ENCODE measurements around the gene DAGLB.

DNA sequence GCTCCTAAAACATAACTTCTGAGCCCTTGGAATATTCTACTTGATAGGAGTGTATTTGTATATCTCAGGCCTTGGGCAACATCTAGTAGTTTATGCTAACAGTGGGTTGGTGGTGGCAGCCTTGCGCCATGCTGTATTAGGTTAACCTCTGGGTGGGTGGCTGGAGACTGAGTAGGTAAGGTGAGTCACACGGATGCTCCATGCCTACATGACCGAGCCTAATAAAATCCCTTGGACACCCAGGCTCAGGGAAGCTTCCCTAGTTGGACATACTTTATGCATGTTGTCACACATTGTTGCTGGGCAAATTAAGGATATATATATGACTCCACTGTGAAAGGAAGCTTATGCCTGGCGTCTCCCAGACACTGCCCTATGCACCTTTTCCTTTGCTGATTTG, 6.0 kb upstream of the DAGLB start:
- TF ChIP-seq POLR2A (IDR thresholded peaks at IDR 0.05), result no peak
- TF ChIP-seq, protein P1, sequence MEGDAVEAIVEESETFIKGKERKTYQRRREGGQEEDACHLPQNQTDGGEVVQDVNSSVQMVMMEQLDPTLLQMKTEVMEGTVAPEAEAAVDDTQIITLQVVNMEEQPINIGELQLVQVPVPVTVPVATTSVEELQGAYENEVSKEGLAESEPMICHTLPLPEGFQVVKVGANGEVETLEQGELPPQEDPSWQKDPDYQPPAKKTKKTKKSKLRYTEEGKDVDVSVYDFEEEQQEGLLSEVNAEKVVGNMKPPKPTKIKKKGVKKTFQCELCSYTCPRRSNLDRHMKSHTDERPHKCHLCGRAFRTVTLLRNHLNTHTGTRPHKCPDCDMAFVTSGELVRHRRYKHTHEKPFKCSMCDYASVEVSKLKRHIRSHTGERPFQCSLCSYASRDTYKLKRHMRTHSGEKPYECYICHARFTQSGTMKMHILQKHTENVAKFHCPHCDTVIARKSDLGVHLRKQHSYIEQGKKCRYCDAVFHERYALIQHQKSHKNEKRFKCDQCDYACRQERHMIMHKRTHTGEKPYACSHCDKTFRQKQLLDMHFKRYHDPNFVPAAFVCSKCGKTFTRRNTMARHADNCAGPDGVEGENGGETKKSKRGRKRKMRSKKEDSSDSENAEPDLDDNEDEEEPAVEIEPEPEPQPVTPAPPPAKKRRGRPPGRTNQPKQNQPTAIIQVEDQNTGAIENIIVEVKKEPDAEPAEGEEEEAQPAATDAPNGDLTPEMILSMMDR (IDR thresholded peaks at IDR 0.05), result no peak
